ENCODE measurements around the gene GPN2. TPM values are rescaled to one million over a fixed set of nuclear protein-coding genes. Genes with fewer than 3 reads are reported as not detected.

The GPN2 gene
- total and polyA plus RNA-seq, 9 of the 15 experiments (the other 6 are each of a cell fraction or from before 2014, with no cell fraction given), result 9.9 to 58.8 (median 20.4) TPM

GRCh38 chr1:26862781-26863684 lies 27.1 kb downstream of the GPN2 start, which contains the start of gene SFN (continued):
- no peak for TF ChIP-seq ZNF347 (CRISPR knock-in tag; IDR thresholded peaks at IDR 0.05; ENCODE audit: low read depth)
- no peak for TF ChIP-seq GTF2A2 (tag; IDR thresholded peaks at IDR 0.05)
- no peak for TF ChIP-seq ZNF740 (CRISPR knock-in tag; IDR thresholded peaks at IDR 0.05)
- no peak for TF ChIP-seq ZNF740 (tag; IDR thresholded peaks at IDR 0.05)
- no peak for TF ChIP-seq ZNF282 (CRISPR knock-in tag; IDR thresholded peaks at IDR 0.05)
- TF ChIP-seq HNRNPLL (IDR thresholded peaks at IDR 0.05; ENCODE audit: low read depth, low read length, poor library complexity, severe bottlenecking), result no peak
- no peak for TF ChIP-seq DIDO1 (tag; IDR thresholded peaks at IDR 0.05; ENCODE audit: low read depth)
- no peak for TF ChIP-seq KHSRP (IDR thresholded peaks at IDR 0.05)
- TF ChIP-seq ZNF764 (CRISPR knock-in tag; IDR thresholded peaks at IDR 0.05; ENCODE audit: low read depth), result no peak
- no peak for TF ChIP-seq RB1 (IDR thresholded peaks at IDR 0.05; ENCODE audit: low read depth)
- no peak for TF ChIP-seq EZH2 (IDR thresholded peaks at IDR 0.05; ENCODE audit: borderline replicate concordance, low read depth, low read length)
- TF ChIP-seq POLR3G (IDR thresholded peaks at IDR 0.05; ENCODE audit: extremely low read depth, insufficient read length, insufficient replicate concordance), result no peak
- no peak for TF ChIP-seq PTBP1 (IDR thresholded peaks at IDR 0.05; ENCODE audit: low read depth, low read length)
- TF ChIP-seq NONO (IDR thresholded peaks at IDR 0.05; ENCODE audit: low read depth in 2 of 2, low read length in 1 of 2), result no peak; a peak in 1 of 4 replicates
- TF ChIP-seq DEAF1 (CRISPR knock-in tag; IDR thresholded peaks at IDR 0.05), result no peak
- TF ChIP-seq L3MBTL2 (IDR thresholded peaks at IDR 0.05), result no peak
- TF ChIP-seq ZEB2 (IDR thresholded peaks at IDR 0.05), result peak; percentile 98
- TF ChIP-seq TSHZ1 (CRISPR knock-in tag; IDR thresholded peaks at IDR 0.05), result no peak
- no peak for TF ChIP-seq SAFB2 (IDR thresholded peaks at IDR 0.05; ENCODE audit: borderline replicate concordance, low read depth, low read length, severe bottlenecking)
- TF ChIP-seq DMBX1 (CRISPR knock-in tag; IDR thresholded peaks at IDR 0.05; ENCODE audit: borderline replicate concordance), result no peak
- no peak for TF ChIP-seq E2F3 (CRISPR knock-in tag; IDR thresholded peaks at IDR 0.05)
- no peak for TF ChIP-seq SMAD3 (CRISPR knock-in tag; conservative IDR thresholded peaks at IDR 0.05)
- TF ChIP-seq NFIC (IDR thresholded peaks at IDR 0.05), result peak; percentile 99
- peak in 1 of 2 experiments; percentile 94; a peak in 3 of 4 replicates for TF ChIP-seq RCOR1 (IDR thresholded peaks at IDR 0.05; ENCODE audit: borderline replicate concordance in 1 of 2, low read depth in 2 of 2, low read length in 2 of 2)

All from K562 (cell line).